HFF-Myc (cell line): ENCODE data around the gene ASB6.

Source experiments
- DNase-seq: peaks from one replicate; pipeline ENCODE4 v3.0.0-alpha.2; 2011; ENCODE audit warnings: low read depth; ENCODE audit errors: extremely low read depth
- H3K4me3 ChIP-seq: replicated peaks from 2 replicates; pipeline ENCODE4 v1.5.1; 2011; ENCODE audit warnings: low read depth, mild to moderate bottlenecking, control low read depth, low read length
- TF ChIP-seq, protein P1 (sequence below): IDR thresholded peaks from 2 replicates; pipeline ENCODE4 v1.5.1; 2012; ENCODE audit warnings: mild to moderate bottlenecking, low read depth, low read length, control low read depth; ENCODE audit errors: missing control alignments

The ASB6 gene

DNA sequence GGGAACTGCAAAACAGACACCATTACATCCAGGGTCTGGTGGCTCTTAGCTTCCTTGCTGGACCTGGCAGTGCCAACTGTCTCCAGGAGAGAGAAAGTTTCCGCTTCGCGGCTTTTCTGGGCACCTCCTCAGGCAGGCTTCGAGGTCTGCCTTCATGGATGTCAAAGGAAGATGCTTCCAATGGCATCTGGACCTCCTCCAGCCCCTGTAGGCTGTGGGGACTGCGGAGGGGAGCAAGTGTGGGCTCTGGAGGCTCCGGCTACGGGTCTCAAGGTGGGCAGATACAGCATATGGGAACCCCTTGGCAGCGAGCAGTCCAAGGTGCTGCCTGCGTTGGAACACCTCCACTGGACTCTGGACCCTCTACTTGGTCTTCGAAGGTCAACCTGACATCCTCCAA lies 27.0 kb downstream of the ASB6 start:
- TF ChIP-seq, protein P1, sequence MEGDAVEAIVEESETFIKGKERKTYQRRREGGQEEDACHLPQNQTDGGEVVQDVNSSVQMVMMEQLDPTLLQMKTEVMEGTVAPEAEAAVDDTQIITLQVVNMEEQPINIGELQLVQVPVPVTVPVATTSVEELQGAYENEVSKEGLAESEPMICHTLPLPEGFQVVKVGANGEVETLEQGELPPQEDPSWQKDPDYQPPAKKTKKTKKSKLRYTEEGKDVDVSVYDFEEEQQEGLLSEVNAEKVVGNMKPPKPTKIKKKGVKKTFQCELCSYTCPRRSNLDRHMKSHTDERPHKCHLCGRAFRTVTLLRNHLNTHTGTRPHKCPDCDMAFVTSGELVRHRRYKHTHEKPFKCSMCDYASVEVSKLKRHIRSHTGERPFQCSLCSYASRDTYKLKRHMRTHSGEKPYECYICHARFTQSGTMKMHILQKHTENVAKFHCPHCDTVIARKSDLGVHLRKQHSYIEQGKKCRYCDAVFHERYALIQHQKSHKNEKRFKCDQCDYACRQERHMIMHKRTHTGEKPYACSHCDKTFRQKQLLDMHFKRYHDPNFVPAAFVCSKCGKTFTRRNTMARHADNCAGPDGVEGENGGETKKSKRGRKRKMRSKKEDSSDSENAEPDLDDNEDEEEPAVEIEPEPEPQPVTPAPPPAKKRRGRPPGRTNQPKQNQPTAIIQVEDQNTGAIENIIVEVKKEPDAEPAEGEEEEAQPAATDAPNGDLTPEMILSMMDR, result no peak
- no peak overlapping the region for H3K4me3 ChIP-seq
- no peak for DNase-seq

DNA sequence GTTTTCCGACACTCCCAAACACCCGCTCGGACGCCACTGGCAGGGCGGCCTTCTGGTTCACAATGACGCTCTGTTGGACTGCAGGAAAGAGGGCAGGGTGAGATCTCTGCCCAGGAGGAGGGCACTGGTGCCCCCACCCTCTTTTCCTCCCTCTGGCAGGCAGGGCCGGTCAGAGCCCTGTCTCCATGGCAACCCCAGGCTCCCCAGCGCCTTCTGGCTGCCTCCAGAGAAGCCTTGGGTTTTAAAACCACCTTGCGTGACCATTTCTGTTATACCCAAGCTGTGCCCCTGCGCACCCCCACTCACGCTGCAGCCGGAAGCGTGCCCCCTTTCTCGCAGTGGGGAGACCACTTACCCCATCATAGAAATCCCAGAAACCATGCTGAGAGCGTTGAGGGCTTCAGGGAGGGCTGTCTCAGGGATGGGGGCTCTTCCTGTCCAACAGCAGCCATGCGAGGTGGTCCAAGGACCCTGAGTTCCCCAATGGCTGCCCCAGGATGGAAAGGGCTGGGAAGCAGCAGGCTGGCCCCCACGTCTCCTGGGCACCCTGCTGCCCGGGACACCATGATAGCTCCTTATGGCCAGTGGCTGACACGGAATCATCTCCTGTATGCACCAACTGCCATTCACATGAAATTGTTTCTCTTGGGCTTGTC lies 28.3 kb downstream of the ASB6 start:
- no peak for DNase-seq
- TF ChIP-seq, protein P1, result no peak
- H3K4me3 ChIP-seq, result no peak overlapping the region

DNA sequence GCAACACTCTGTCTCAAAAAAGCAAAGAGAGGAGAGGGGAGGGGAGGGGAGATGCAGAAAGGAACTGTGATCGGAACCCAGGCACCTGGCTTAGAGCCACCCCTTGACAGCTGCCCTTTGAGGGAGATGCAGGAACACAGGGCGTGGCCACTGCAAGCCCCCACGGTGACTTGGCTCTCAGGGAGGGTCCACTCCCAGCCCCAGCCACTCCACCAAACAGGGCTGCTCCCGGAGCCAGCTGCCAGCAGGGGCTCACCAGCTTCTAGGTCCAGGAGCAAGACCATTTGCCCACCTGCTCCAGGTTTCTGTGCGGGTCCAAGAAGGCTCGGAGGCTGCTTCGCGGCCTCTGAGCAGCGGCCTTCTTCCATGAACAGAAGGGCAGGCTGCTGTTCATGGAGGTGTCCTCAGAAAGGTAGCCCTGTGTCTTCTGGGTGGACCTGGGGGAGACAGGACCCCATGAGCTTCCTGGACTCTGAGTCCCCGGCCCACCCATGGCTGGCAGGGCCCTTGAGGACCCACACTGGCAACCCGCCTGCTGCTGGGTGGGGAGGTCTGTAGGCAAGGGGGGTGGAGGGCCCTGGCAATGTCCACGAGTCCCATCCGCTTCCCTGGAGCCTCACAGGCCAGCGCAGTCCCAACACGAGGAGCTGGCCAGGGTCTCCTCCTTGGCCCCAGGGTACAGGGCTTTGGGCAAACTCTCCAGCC lies 29.0 kb downstream of the ASB6 start:
- DNase-seq, result no peak
- TF ChIP-seq, protein P1, result no peak
- no peak overlapping the region for H3K4me3 ChIP-seq

DNA sequence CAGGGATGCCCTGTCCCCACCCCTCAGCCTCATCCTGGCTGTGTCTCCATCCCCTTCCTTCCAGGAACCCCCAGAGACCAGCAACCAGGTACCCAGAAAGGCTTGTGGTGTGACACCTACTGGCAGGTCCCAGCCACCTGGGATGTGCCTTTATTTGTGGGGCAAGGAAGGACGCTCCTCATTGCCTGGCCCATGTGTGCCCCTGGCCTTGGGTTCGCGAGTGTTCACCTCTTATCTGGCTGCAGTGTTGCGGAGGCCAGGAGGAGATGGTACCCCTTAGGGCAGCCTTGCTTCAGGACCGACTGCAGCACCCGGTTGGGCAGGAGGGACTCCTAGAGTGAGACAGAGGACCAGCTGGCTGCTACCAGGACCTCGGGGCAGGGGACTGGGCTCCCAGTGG lies 29.8 kb downstream of the ASB6 start:
- no peak for DNase-seq
- no peak overlapping the region for H3K4me3 ChIP-seq
- TF ChIP-seq, protein P1, result no peak

- no peak for DNase-seq
- TF ChIP-seq, protein P1, result no peak
- H3K4me3 ChIP-seq, result no peak overlapping the region
These were observed 30.6 kb downstream of the ASB6 start for GRCh38 chr9:129611307-129611800.

DNA sequence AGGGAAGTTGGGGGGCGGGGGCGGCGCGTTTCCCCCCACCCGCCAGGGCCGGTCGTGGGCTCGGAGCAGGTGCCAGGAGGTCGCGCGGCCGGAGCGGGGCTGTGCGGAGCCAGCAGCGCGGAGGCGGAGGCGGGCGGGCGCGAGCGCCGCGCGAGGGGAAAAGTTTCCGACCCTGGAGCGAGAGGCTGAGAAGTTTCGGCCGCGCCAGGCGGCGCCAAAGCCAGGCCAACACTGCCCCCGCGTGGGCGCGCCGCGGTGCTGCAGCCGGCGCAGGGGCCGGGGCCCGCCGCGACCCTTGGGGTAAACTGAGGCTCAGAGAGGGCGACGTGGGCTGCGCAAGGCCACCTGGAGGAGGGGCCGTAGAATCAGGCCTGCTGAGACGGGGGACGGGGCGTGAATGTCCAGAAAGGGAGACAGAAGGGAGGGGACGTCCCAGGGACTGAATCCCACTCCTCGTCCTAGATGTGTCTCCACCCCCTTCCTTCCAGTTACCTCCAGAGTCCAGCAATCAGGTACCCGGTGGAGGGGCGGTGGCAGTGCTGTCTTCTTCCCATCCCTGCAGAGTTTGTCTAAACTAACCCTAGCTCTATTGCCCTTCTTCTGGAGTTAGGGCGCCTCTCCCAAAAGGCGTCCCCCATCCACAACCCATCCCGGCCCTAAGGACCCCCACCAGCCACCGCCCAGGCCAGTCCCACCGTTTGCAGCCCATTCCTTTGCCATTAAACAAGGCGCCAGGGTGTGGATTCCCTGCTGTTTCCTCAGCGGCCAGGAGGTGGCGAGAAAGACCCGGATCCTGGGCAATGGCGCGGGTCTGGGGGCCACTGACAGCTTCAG lies 31.3 kb downstream of the ASB6 start:
- TF ChIP-seq, protein P1, result peak; percentile 67
- no peak for DNase-seq
- peak overlapping the region; percentile 38 for H3K4me3 ChIP-seq
